Suppressor macrophage (primary cell): Measurements from ENCODE around the gene IL20RB.
A peak's percentile ranks its signal among the peaks of the same experiment; 100 is the strongest.

Source experiments
- DNase-seq, 4 experiments: peaks; one replicate each; pipeline ENCODE4 v3.0.0-alpha.2; 2020 to 2022
- total RNA-seq, 17 experiments: gene quantifications; one replicate each; lab custom pipeline; 2026; ENCODE audit warnings: mixed read lengths in 6 of 17, inconsistent platforms in 3 of 17; lab: John Stamatoyannopoulos, UW

Gene IL20RB, protein sequence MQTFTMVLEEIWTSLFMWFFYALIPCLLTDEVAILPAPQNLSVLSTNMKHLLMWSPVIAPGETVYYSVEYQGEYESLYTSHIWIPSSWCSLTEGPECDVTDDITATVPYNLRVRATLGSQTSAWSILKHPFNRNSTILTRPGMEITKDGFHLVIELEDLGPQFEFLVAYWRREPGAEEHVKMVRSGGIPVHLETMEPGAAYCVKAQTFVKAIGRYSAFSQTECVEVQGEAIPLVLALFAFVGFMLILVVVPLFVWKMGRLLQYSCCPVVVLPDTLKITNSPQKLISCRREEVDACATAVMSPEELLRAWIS
- total RNA-seq = 0.45 to 2.3 (median 1.1) reads per million in 17 experiments

DNA sequence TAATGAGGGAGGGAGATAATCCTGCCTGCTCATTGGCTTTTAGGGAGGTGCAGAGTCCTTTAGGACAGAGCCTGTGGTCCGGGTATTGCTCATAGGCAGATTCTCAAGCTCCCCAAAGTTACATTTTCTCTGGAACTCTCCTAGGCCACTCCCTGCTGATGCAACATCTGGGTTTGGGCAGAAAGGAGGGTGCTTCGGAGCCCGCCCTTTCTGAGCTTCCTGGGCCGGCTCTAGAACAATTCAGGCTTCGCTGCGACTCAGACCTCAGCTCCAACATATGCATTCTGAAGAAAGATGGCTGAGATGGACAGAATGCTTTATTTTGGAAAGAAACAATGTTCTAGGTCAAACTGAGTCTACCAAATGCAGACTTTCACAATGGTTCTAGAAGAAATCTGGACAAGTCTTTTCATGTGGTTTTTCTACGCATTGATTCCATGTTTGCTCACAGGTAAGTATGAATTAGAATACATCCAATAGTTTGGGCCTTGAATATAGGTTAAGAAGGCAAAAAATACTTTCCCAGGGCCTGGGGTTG, at the start of gene IL20RB:
Gene IL20RB, plus strand, starts transcription at position 233 of the 538 bp plus-strand sequence. Its CDS starts 131 bp downstream, at position 364.
- DNase-seq = no peak

DNA sequence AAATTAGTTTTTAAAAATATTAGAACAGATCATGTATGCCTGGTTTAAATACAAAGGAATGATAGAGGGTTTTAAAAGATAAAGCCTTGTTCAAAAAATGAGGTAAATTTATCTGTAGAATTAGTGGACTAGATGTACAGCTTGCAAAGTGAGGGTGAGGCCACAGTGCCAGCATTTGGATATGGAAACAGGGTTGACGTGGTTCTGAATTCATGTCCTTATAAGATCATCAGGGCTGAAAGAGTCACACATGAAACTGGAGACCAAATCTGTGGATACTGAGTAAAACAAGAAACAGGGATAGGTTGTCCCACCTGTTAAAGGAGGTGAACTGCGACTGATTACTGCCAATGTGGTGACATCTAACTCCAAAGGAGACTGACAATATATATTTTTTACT, 49.5 kb upstream of the IL20RB start:
- DNase-seq = no peak

DNA sequence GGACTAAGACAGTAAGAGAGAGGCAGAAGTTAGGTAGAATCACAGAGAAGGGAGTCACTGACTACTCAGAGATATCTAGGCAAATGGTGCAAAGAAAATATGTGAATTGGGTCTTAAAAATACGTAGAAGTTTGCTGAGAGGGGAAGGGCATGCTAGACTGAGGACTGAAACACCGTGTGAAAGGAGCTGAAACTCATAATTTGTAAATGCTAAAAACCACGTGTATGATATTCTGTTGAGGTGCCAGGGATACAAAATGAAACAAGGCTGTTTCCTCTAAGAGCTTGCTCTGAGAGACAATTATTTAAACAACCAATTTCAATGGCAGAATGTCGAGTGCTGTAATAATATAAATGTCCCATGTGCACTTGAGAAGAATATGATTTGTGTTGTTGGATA, 48.6 kb upstream of the IL20RB start:
- no peak for DNase-seq

DNA sequence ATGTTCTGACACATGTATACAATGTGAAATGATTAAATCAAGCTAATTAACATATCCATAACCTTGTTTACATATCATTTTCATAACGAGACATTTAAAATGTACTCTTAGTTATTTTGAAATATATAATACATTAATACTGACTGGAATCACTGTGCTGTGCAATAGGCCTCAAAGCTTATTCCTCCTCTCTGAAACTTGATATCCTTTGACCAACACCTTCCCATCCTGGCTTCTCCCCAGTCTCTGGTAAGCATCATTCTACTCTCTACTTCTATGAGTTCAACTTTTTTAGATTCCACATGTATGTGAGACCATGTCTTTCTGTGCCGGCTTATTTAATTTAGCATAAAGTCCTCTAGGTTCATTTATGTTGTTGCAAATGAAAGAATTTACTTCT, 47.1 kb upstream of the IL20RB start:
- DNase-seq = no peak

DNA sequence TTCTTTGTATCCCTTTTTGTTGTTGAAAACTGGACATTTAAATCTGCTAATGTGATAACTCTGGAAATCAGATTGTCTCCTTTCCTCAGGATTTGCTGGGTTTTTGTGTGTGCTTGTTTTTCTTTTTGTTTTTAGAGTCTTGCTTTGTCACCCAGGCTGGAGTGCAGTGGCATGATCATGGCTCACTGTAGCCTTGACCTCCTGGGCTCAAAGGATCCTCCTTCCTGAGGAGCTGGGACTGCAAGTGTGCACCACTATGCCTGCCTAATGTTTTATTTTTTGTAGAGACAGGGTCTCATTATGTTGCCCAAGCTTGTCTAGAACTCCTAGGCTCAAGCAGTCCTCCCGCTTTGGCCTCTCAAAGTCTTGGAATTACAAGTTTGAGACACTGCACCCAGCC, 44.6 kb upstream of the IL20RB start:
- no peak for DNase-seq

DNA sequence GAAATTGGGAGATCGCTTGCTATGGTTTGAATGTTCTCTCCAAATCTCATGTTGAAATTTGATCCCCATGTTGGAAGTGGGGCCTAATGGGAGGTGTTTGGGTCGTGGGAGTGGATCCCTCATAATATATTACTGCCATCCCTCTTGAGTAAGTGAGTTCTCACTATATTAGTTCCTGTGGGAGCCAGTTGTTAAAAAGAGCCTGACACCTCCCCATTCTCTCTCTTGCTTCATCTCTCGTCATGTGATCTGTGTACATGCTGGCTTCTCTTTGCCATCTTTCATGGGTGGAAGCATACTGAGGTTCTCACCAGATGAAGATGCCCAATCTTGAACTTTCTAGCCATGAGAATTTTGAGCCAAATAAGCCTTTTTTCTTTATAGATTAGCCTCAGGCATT, 43.0 kb upstream of the IL20RB start:
- DNase-seq = peak in 2 of 4 experiments; percentile 27 to 44

DNA sequence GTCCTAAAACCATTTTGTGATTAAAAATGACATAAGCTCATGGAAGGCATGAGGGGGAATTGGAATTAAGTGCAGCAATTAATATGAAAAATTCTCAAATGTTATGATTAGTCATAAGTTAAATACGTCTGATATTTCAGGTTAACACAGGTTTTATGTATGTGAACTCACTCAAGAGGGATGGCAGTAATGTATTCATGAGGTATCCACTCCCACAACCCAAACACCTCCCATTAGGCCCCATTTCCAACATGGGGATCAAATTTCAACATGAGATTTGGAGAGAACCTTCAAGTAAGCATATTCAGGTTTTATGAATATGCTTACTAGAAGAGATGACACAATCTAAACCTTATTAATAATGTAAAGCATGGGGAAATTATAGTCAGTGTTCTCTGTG, 41.6 kb upstream of the IL20RB start:
- no peak for DNase-seq

DNA sequence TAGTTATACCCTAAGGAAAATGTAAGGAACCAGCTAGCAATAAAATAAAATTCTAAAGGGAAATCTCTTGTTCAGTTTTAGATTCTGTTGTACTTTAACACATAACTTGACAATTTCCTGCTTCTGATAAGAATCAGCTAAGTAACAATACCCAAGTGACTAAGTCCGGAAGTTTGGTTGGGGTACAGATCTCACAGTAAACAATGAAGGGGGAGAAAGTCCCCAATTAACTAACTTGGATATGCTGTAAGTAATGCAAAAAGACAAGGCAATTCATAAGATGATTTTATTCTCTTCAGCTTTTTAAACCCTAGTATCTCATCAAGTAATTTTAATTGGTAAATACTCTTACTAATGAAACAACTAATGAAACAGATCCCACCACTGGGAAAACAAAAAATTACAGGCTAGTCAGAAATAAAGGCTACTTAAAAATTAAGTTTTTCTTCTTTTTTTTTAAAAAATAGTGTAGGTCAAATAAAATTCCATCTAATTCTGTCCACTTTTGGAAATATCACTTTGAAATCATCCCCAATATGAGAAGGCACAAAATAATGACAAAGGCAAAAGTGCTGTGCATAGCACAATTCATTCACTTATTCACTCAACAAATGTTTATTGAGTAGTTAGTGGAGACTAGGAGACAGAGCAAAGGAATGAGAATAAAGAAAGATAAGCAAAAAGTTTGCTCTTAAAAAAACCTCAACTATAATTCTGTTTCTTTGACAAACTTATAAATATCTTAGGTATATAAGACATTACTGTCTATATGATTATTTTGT, 37.8 kb upstream of the IL20RB start:
- no peak for DNase-seq

DNA sequence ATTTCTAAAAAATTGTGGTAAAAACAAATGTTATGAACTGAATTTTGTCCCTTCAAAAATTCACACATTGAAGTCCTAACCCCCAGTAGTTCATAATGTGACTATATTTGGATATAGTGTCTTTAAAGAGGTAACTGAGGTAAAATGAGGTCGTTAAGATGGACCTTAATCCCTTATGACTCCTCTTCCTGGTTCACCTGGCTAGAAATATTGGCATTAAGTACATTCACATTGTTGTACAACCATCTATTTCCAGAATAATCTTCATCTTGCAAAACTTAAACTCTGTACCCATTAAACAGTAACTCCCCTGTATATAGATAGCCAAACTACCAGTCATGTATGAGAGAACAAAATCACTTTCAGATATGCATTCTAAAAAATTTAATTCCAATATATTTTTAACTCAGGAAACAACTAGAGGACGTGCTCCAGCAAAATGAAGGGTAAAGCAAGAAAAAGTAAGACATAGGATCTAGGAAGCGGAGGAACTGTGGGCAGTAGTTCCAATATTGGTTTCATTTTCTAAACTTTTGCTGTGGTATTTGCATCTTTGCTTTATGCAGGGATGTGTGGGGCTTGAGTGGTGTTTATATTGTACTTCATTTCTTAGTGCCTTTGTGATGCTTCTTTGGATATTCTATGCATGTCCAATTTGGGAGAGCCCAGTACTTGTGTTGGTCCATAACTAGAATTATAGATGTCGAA, 36.7 kb upstream of the IL20RB start:
- no peak for DNase-seq

DNA sequence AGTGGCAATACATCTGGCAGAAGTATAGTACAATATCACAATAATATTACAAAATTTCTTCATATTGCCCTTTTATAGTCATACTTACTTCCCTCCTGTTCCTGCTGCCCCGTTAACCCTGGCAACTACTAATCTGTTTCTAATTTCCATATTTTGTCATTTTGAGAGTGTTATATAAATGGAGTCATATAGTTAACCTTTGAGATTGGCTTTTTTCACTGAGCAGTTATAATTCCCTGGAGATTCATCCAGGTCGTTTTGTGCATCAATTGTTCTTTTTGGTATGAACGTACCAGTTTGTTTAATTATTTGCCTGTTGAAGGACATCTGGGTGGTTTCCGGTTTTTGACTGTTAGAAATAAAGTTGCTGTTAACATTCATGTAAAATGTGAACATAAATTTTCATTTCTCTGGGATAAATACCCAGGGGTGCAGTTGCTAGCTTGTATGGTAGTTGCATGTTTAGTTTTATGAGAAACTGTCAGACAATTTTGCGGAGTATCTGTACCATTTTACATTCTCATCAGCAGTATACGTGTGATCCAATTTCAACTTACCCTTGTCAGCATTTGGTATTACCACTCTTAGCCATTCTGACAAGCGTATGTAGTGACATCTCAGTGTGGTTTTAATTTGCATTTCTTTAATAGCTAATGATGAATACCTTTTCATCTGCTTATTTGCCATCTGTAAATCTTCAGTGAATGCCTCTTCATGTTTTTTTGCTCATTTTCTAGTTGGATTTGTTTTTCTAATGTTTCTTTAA, 32.2 kb upstream of the IL20RB start:
- DNase-seq = peak in 2 of 4 experiments; percentile 45 to 46

DNA sequence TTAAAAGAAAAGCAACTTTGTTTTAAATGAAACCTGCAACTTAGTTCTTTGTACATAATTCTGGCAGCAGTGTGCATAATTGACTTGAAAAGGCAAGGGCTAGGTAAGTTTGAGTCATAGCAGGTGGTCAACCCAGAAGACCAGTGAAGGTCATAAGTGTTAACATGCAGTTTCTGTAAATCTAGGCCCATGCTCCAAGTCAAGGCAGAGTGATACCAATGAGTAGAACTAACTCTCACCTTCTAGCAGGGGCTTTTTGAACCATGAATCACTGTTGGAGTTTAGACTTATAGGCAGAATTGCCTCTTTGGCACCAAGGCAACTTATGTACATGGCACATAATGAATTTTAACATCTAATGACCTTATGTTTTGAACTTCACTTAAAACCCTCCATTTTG, 29.5 kb upstream of the IL20RB start:
- DNase-seq = no peak

DNA sequence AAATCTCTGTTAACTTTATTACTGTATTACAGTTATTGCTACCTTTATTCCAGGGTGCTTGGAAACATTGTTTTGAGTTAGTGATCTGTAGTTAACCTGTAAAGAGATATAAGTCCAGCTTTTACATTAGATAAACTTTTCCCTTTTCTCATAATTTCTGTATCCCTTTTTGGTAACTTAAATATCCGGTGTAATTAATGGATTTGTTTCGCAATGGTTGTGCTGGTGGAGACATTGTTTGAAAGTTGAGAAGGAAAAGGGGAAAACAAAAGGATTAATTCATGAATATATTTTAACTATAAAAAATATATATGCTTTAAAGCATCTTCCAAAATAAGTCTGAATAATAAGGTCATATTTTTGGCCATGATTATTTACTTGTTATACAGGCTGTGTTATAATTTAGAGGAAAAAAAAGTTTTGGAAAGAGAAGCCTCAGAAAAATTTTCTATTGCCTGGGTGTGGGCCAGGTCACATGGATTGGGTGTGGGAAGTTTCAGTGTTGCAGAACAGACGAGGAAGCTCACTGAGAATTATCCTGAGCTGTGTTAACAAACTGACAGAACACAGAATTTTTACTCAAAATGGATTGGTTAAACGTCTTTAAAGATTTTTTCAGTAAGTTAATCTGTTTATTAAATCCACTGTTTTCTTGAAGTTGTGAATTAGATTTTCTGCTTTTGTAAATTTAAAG, 27.7 kb upstream of the IL20RB start:
- DNase-seq = peak; percentile 57 to 83 (median 80)

DNA sequence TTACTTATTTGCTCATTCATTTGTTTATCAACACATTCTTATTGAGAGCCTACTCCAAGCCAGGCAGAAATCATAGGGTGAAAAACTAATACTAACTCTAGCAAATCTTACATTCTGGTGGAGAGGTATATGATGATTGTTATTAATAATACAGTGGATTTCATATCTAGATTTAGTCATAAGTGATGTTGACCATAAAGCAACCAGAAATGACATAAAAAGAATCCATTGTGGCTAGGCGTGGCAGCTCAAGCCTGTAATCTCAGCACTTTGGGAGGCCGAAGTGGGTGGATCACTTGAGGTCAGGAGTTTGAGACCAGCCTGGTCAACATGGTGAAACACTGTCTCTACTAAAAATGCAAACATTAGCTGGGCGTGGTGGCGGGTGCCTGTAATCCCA, 26.2 kb upstream of the IL20RB start:
- peak; percentile 17 to 61 (median 46) for DNase-seq

DNA sequence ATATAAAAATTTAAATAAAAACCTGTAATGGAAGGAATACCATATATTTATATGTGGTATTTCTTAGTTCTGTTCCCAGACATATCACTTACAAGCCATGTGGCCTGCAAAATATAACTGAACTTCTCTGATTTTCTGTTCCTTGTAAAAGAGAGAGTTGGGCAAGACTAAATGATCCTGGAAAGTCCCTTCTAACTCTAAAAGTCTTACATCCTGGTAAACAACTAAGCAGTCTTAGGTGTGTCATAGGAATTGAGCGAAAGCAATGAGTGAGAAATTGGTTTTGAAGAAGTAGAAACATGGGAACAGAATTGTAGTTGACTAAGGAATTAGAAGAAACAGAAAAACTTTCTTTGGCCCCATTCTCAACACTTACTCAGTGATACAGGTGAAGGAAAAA, 25.3 kb upstream of the IL20RB start:
- peak; percentile 51 to 88 (median 68) for DNase-seq

DNA sequence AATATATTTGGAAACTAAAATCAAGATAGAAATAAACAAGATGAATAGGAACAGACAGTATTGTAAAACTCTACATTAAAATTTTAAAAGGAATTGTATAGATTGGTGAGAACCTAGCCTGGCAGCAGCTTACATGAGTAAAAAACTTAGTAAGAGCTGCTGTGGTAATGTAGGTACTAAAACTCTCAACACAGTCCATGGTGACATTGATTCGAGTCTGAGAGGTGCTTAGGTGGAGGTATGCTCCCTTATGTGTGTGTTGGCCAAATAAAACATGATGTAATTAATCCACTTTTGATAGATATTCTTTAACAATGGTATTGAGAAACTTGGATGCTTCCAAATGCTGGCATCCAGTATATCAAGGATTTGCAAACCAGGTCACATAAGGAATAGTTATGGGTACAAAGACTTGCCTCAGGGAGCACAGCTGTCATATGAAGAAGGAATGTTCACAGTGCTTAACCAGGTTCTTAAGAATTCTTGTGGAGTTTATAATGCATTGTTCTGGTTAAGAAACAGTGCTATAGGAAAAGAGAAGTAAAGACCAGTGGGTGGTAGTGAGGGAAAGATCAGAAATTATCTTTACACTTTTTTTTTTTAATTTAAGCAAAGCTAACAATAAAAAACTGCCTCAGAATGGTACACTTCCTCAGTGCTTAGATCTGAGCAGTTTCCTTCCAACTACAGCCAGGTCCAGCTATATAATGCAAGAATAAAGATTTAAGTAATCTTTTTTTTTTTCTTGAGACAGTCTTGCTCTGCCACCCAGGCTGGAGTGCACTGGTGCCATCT, 24.6 kb upstream of the IL20RB start:
- peak in 3 of 4 experiments; percentile 19 to 68 (median 52) for DNase-seq

DNA sequence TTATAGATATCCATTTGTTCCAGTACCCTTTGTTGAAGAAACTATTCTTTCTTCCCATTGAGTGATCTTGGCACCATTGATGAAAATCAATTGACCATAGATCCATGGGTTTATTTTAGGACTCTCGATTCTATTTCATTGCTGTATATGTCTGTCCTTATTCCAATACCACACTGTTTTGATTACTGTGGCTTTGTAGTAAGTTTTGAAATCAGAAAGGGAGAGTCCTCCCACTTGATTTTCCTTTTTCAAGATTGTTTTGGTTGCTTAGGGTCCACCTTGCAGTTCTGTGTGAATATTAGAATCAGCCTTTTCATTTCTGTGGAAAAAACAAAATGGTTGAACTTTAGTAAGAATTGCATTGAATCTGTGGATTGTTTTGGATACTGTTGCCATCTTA, 20.6 kb upstream of the IL20RB start:
- DNase-seq = no peak

DNA sequence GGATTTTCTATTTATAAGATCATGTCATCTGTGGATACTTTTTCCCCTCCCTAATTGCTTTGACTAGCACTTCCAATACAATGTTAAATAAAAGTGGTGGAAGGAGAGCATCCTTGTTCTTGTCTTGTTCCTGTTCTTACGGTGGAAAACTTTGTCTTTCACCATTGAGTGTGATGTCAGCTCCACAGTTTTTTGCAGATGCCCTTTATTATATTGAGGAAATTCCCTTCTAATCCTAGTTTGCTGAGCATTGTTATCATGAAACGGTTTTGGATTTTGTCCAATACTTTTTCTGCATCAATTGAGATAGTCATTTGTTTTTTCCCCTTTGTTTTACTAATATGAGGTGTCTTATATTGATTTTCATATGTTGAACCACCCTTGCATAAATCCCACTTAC, 19.9 kb upstream of the IL20RB start:
- peak; percentile 26 to 69 (median 49) for DNase-seq

DNA sequence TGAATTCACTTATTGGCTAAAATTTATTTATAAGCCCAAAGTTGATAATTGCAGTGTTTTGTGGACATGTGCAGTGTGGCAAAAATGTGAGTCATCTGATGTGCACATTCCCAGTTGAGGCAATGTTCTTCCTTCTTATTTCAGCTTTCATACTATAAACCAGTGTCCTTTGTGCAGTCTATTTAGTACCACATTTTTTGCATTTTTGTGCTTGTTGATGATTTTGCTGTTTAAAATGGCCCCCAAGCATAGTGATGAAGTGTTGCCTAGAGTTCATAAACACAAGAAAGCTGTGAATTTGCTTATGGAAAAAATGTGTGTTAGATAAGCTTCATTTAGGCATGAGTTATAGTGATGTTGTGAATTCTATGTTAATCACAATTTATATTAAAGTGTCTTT, 19.4 kb upstream of the IL20RB start:
- peak; percentile 26 to 62 (median 48) for DNase-seq

DNA sequence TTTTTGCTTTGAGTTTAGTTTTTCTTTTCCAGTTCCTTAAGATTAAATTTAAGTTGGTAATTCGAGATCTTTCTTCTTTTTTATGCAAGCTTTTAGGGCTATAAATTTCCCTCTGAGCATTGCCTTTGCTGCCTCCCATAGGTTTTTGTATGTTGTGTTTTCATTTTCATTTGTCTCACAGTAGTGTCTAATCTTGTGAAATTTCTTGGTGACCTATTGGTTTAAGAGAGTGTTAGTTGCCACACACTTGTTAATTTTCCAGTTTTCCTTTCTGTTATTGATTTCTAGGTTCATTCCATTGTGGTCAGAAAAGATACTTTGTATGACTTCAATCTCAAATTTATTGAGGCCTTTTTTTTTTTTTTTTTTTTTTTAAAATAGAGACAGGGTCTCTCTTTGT, 18.3 kb upstream of the IL20RB start:
- no peak for DNase-seq

DNA sequence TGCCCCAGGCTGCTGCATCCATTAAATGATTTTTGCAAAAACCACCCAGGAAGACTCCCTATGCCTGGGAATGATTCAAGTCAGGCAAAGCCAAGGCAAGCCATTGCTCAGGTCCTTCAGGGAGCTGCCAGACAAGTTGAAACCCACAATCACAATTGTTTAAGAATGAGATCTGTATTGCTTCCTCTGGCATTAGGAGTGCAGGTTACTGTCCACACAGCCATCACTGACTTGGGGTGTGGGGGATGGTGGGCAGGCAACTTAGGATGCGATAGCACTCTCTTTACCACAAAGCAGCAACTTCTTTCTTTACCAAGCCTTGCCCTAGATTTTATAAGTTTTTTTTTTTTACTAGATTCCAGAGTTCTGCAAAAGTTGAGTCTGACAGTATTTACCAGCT, 15.0 kb upstream of the IL20RB start:
- no peak for DNase-seq

DNA sequence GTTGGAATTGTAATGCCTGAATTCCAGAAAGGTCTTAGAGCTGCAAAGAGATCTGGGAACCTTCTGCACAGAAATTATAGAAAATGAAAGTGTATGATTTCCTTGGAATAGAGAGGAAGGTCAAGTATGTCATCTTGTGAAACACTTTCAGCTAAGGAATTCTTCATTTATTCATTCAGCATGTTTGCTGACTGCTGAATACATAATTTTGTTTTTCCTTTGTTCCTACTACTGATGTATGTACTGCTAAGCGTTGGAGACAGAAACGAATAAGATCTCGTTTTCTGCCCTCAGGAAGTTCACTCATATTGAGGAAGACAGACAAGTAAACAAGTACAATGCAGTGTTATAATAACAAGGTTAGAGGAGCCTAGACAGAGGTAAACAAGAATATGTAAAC, 14.3 kb upstream of the IL20RB start:
- no peak for DNase-seq
